Measurements from ENCODE around the gene TEX54. TPM values are rescaled to one million over a fixed set of nuclear protein-coding genes. Genes with fewer than 3 reads are reported as not detected.

The TEX54 gene
- total and polyA plus RNA-seq, 2 donors (not counting 1 experiment from before 2014, with no cell fraction given) = not detected

DNA sequence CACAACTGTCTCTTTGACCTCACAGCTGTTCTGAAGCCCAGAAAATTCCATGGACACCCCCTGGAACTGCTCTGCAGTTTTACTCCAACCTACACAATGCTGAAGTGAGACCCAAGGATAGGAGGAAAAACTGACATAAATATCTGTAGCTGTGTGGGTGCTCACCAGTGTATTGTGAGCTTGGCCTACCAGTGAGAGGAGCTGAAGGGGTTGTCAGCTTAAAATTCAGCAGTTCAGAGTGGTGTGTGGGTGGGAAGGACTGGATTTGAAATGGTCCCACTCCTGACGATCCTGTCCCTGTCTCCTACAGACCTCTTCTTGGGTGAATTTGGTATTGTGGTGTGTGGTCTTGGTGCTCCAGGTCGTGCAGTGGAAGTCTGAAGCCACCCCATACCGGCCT, 43.1 kb downstream of the TEX54 start:
- no peaks in the 10 kb centered on the region for H4K20me1 ChIP-seq (ENCODE audit: control insufficient read depth, extremely low read depth, insufficient read depth, low read length)
- peaks cover 19% of the 10 kb centered on the region for H3K4me1 ChIP-seq (ENCODE audit: control insufficient read depth, extremely low read depth, insufficient read depth, low read length)
- peaks cover 39% of the 10 kb centered on the region for H3K79me2 ChIP-seq (ENCODE audit: control insufficient read depth, insufficient read depth, low read length)
- TF ChIP-seq, protein P1, sequence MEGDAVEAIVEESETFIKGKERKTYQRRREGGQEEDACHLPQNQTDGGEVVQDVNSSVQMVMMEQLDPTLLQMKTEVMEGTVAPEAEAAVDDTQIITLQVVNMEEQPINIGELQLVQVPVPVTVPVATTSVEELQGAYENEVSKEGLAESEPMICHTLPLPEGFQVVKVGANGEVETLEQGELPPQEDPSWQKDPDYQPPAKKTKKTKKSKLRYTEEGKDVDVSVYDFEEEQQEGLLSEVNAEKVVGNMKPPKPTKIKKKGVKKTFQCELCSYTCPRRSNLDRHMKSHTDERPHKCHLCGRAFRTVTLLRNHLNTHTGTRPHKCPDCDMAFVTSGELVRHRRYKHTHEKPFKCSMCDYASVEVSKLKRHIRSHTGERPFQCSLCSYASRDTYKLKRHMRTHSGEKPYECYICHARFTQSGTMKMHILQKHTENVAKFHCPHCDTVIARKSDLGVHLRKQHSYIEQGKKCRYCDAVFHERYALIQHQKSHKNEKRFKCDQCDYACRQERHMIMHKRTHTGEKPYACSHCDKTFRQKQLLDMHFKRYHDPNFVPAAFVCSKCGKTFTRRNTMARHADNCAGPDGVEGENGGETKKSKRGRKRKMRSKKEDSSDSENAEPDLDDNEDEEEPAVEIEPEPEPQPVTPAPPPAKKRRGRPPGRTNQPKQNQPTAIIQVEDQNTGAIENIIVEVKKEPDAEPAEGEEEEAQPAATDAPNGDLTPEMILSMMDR (conservative IDR thresholded peaks at IDR 0.05 in 1 of 2, IDR thresholded peaks at IDR 0.05 in 1 of 2; ENCODE audit: low read depth in 1 of 2, low read length in 2 of 2) = no peak
- TF ChIP-seq EZH2 (IDR thresholded peaks at IDR 0.05; ENCODE audit: low read length, missing control alignments) = no peak
- DNase-seq (ENCODE audit: low read depth in 2 of 2) = no peak
- H3K9ac ChIP-seq (ENCODE audit: insufficient read depth, low read length) = no peak overlapping the region
- H2AFZ ChIP-seq (ENCODE audit: low read length) = no peak overlapping the region
- peaks cover 13% of the 10 kb centered on the region for H3K36me3 ChIP-seq (ENCODE audit: control insufficient read depth, insufficient read depth, low read length)
- no peaks in the 10 kb centered on the region for H3K9me3 ChIP-seq (ENCODE audit: control insufficient read depth, insufficient read depth, low read depth, low read length)
- no peak overlapping the region for H3K27ac ChIP-seq (ENCODE audit: insufficient read depth, low read length)
- H3K27me3 ChIP-seq (ENCODE audit: control insufficient read depth, insufficient read depth, low read length) = no peaks in the 10 kb centered on the region
- H3K4me3 ChIP-seq (replicated peaks in 1 of 4; ENCODE audit: control extremely low read depth in 1 of 4, insufficient read depth in 1 of 4, low read depth in 3 of 4, low read length in 4 of 4) = no peak overlapping the region
- no peak overlapping the region for H3K4me2 ChIP-seq (ENCODE audit: extremely low read depth, insufficient read depth, low read length)

GRCh38 chr11:62788991-62789390, 43.6 kb downstream of the TEX54 start:
- Histone ChIP-seq H3K79me2 (ENCODE audit: control insufficient read depth, insufficient read depth, low read length) (peaks cover 39% of the 10 kb centered on the region), H3K36me3 (ENCODE audit: control insufficient read depth, insufficient read depth, low read length) (peaks cover 10% of the 10 kb centered on the region), H3K9me3 (ENCODE audit: control insufficient read depth, insufficient read depth, low read depth, low read length) (no peaks in the 10 kb centered on the region)

DNA sequence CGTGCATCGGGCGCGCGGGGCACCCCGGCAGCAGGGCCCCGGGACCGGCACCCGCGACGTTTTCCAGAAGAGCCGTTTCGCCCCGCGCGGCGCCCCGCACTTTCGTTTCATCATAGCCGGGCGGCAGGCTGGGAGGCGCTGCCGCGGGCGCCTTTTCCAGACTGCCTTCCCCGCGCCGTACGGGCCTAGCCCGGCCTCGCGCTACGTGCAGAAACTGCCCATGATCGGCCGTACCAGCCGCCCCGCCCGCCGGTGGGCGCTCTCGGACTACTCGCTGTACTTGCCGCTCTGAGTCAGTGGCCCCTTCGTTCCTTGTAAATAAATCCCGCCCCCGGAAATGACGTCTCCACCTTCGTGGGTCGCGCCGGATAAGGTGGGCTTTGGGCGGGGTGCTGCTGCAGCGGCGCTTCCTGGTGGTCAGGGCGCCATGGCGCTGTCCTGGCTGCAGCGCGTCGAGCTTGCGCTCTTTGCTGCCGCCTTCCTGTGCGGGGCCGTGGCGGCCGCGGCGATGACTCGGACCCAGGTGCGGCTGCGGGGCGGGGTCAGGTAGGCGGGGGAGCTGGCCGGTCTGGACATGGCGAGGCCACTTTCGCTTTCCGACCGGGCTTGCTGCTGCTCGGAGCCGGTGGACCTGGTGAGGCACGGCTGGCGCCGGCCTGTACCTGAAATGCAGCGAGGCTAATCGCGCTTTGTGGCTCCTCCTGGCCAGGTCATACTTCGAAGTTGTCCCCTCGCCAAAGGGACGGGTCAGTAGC, 45.5 kb downstream of the TEX54 start, which contains the start of gene TMEM179B:
TMEM179B (plus strand) TSS at position 398 of the 755 bp plus-strand sequence; CDS start at position 428, 30 bp downstream.
- Histone ChIP-seq H3K36me3 (ENCODE audit: control insufficient read depth, insufficient read depth, low read length) (peaks cover 11% of the 10 kb centered on the region), H3K27ac (ENCODE audit: insufficient read depth, low read length) (peak within 1 kb of the TSS; percentile 93), H3K4me3 (replicated peaks in 1 of 4; ENCODE audit: control extremely low read depth in 1 of 4, insufficient read depth in 1 of 4, low read depth in 3 of 4, low read length in 4 of 4) (peak within 1 kb of the TSS; percentile 87 to 99 (median 98)), H4K20me1 (ENCODE audit: control insufficient read depth, extremely low read depth, insufficient read depth, low read length) (no peaks in the 10 kb centered on the region), H2AFZ (ENCODE audit: low read length) (peak within 1 kb of the TSS; percentile 59), H3K79me2 (ENCODE audit: control insufficient read depth, insufficient read depth, low read length) (peaks cover 39% of the 10 kb centered on the region), H3K9ac (ENCODE audit: insufficient read depth, low read length) (peak within 1 kb of the TSS; percentile 89), H3K4me2 (ENCODE audit: extremely low read depth, insufficient read depth, low read length) (peak within 1 kb of the TSS; percentile 98), H3K4me1 (ENCODE audit: control insufficient read depth, extremely low read depth, insufficient read depth, low read length) (peaks cover 16% of the 10 kb centered on the region), H3K27me3 (ENCODE audit: control insufficient read depth, insufficient read depth, low read length) (no peaks in the 10 kb centered on the region), H3K9me3 (ENCODE audit: control insufficient read depth, insufficient read depth, low read depth, low read length) (no peaks in the 10 kb centered on the region)
- peak; percentile 97 to 98 for DNase-seq (ENCODE audit: low read depth in 2 of 2)
- TF ChIP-seq, protein P1 (conservative IDR thresholded peaks at IDR 0.05 in 1 of 2, IDR thresholded peaks at IDR 0.05 in 1 of 2; ENCODE audit: low read depth in 1 of 2, low read length in 2 of 2) = peak; percentile 58 to 59
- no peak for TF ChIP-seq EZH2 (IDR thresholded peaks at IDR 0.05; ENCODE audit: low read length, missing control alignments)

More at GRCh38 chr11:62788991-62789390, 43.6 kb downstream of the TEX54 start:
- no peak for DNase-seq (ENCODE audit: low read depth in 2 of 2)
- no peak for TF ChIP-seq EZH2 (IDR thresholded peaks at IDR 0.05; ENCODE audit: low read length, missing control alignments)
- TF ChIP-seq, protein P1 (conservative IDR thresholded peaks at IDR 0.05 in 1 of 2, IDR thresholded peaks at IDR 0.05 in 1 of 2; ENCODE audit: low read depth in 1 of 2, low read length in 2 of 2) = no peak
- no peak overlapping the region for H2AFZ ChIP-seq (ENCODE audit: low read length)
- H3K4me2 ChIP-seq (ENCODE audit: extremely low read depth, insufficient read depth, low read length) = no peak overlapping the region
- no peak overlapping the region for H3K27ac ChIP-seq (ENCODE audit: insufficient read depth, low read length)
- no peak overlapping the region for H3K9ac ChIP-seq (ENCODE audit: insufficient read depth, low read length)
- no peaks in the 10 kb centered on the region for H3K27me3 ChIP-seq (ENCODE audit: control insufficient read depth, insufficient read depth, low read length)
- H3K4me1 ChIP-seq (ENCODE audit: control insufficient read depth, extremely low read depth, insufficient read depth, low read length) = peaks cover 19% of the 10 kb centered on the region
- H3K4me3 ChIP-seq (replicated peaks in 1 of 4; ENCODE audit: control extremely low read depth in 1 of 4, insufficient read depth in 1 of 4, low read depth in 3 of 4, low read length in 4 of 4) = no peak overlapping the region
- H4K20me1 ChIP-seq (ENCODE audit: control insufficient read depth, extremely low read depth, insufficient read depth, low read length) = no peaks in the 10 kb centered on the region

Data from fibroblast of lung (primary cell).